Neural progenitor cell (in vitro differentiated cells): ENCODE results near the gene PDGFD.

Experiments
- CTCF ChIP-seq: fragments of 200-600 bp; sonication (generic); IDR thresholded peaks from 2 replicates; pipeline ENCODE4 v1.5.1; 2017; ENCODE audit warnings: antibody characterized with exemption, mild to moderate bottlenecking
- EZH2 ChIP-seq: fragments of 200-600 bp; sonication (generic); IDR thresholded peaks from 2 replicates; pipeline ENCODE4 v1.6.1; 2017; ENCODE audit warnings: antibody characterized with exemption, mild to moderate bottlenecking, moderate library complexity

- no peak for TF ChIP-seq CTCF
- TF ChIP-seq EZH2, result no peak
These were observed 253.2 kb downstream of the PDGFD start for GRCh38 chr11:103910721-103911120.
